Measurements from ENCODE around the gene OMA1. TPM values are rescaled to one million over a fixed set of nuclear protein-coding genes. Genes with fewer than 3 reads are reported as not detected.

The OMA1 gene
- polyA plus RNA-seq, 1 donor from 2014 or later = 11.0 TPM

GRCh38 chr1:58568911-58569310 is 22.4 kb upstream of the OMA1 start:
- H3K4me3 ChIP-seq (ENCODE audit: low read length) = no peak overlapping the region
- no peaks in the 10 kb centered on the region for H3K9me3 ChIP-seq (ENCODE audit: low read length)
- no peaks in the 10 kb centered on the region for H3K36me3 ChIP-seq (ENCODE audit: insufficient read depth, low read length)
- no peaks in the 10 kb centered on the region for H4K20me1 ChIP-seq (ENCODE audit: insufficient read depth)
- H2AFZ ChIP-seq (ENCODE audit: low read depth, low read length) = no peak overlapping the region
- H3K27me3 ChIP-seq (ENCODE audit: insufficient read depth, low read depth, low read length) = no peaks in the 10 kb centered on the region
- H3K27ac ChIP-seq (ENCODE audit: low read length) = no peak overlapping the region
- no peak overlapping the region for H3K9ac ChIP-seq (ENCODE audit: low read length)
- H3K9me2 ChIP-seq (ENCODE audit: insufficient read depth, low read length) = no peaks in the 10 kb centered on the region
- H3F3A ChIP-seq (ENCODE audit: insufficient read depth, low read length, poor library complexity, severe bottlenecking) = no peaks in the 10 kb centered on the region
- no peak overlapping the region for H3K4me2 ChIP-seq (ENCODE audit: low read length)
- H3K79me2 ChIP-seq (replicated peaks; ENCODE audit: insufficient read depth, low read length) = no peaks in the 10 kb centered on the region
- TF ChIP-seq, protein P1, sequence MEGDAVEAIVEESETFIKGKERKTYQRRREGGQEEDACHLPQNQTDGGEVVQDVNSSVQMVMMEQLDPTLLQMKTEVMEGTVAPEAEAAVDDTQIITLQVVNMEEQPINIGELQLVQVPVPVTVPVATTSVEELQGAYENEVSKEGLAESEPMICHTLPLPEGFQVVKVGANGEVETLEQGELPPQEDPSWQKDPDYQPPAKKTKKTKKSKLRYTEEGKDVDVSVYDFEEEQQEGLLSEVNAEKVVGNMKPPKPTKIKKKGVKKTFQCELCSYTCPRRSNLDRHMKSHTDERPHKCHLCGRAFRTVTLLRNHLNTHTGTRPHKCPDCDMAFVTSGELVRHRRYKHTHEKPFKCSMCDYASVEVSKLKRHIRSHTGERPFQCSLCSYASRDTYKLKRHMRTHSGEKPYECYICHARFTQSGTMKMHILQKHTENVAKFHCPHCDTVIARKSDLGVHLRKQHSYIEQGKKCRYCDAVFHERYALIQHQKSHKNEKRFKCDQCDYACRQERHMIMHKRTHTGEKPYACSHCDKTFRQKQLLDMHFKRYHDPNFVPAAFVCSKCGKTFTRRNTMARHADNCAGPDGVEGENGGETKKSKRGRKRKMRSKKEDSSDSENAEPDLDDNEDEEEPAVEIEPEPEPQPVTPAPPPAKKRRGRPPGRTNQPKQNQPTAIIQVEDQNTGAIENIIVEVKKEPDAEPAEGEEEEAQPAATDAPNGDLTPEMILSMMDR (IDR thresholded peaks at IDR 0.05; ENCODE audit: poor library complexity, severe bottlenecking) = no peak
- TF ChIP-seq EZH2 (IDR thresholded peaks at IDR 0.05; ENCODE audit: borderline replicate concordance, insufficient read depth, low read length, poor library complexity, severe bottlenecking) = no peak
- no peak for TF ChIP-seq RAD21 (conservative IDR thresholded peaks at IDR 0.05)
- no peak for TF ChIP-seq SMC3 (conservative IDR thresholded peaks at IDR 0.05; ENCODE audit: poor library complexity)
- TF ChIP-seq REST (IDR thresholded peaks at IDR 0.05; ENCODE audit: borderline replicate concordance) = no peak
- TF ChIP-seq EP300 (conservative IDR thresholded peaks at IDR 0.05; ENCODE audit: poor library complexity, severe bottlenecking) = no peak
- no peak for TF ChIP-seq TAF1 (IDR thresholded peaks at IDR 0.05; ENCODE audit: low read depth)
- TF ChIP-seq MXI1 (conservative IDR thresholded peaks at IDR 0.05; ENCODE audit: poor library complexity, severe bottlenecking) = no peak
- TF ChIP-seq POLR2AphosphoS5 (IDR thresholded peaks at IDR 0.05) = no peak

GRCh38 chr1:58568271-58568860 is 21.8 kb upstream of the OMA1 start:
- Histone ChIP-seq H3K9me3 (ENCODE audit: low read length) (no peaks in the 10 kb centered on the region), H2AFZ (ENCODE audit: low read depth, low read length) (no peak overlapping the region), H4K20me1 (ENCODE audit: insufficient read depth) (no peaks in the 10 kb centered on the region), H3K4me2 (ENCODE audit: low read length) (no peak overlapping the region), H3K27me3 (ENCODE audit: insufficient read depth, low read depth, low read length) (no peaks in the 10 kb centered on the region), H3F3A (ENCODE audit: insufficient read depth, low read length, poor library complexity, severe bottlenecking) (no peaks in the 10 kb centered on the region), H3K36me3 (ENCODE audit: insufficient read depth, low read length) (no peaks in the 10 kb centered on the region), H3K9ac (ENCODE audit: low read length) (no peak overlapping the region), H3K9me2 (ENCODE audit: insufficient read depth, low read length) (no peaks in the 10 kb centered on the region), H3K4me3 (ENCODE audit: low read length) (no peak overlapping the region), H3K27ac (ENCODE audit: low read length) (no peak overlapping the region), H3K79me2 (replicated peaks; ENCODE audit: insufficient read depth, low read length) (no peaks in the 10 kb centered on the region)
- TF ChIP-seq REST (IDR thresholded peaks at IDR 0.05; ENCODE audit: borderline replicate concordance) = no peak
- no peak for TF ChIP-seq TAF1 (IDR thresholded peaks at IDR 0.05; ENCODE audit: low read depth)
- TF ChIP-seq, protein P1 (IDR thresholded peaks at IDR 0.05; ENCODE audit: poor library complexity, severe bottlenecking) = no peak
- no peak for TF ChIP-seq EZH2 (IDR thresholded peaks at IDR 0.05; ENCODE audit: borderline replicate concordance, insufficient read depth, low read length, poor library complexity, severe bottlenecking)
- TF ChIP-seq SMC3 (conservative IDR thresholded peaks at IDR 0.05; ENCODE audit: poor library complexity) = no peak
- TF ChIP-seq POLR2AphosphoS5 (IDR thresholded peaks at IDR 0.05) = no peak

Data from neural cell (in vitro differentiated cells).